RPMI7951 (cell line): ENCODE results near the gene SLC25A34. TPM values are rescaled to one million over a fixed set of nuclear protein-coding genes. Genes with fewer than 3 reads are reported as not detected.

Experiments
- DNase-seq: peaks from one replicate; pipeline ENCODE4 v3.0.0-alpha.2; 2012; ENCODE audit warnings: low read depth
- total RNA-seq: library from RNA; depleted of rRNA; stranded (reverse); fragments of >200 nt; shearing (Covaris generic); gene quantifications from 2 replicates; pipeline ENCODE4 v1.2.3, GENCODE V29; 2014

SLC25A34 gene
- total RNA-seq, 1 experiment from 2014 or later = 0.12 TPM

- DNase-seq = no peak
Measured at GRCh38 chr1:15753776-15754175, 17.7 kb downstream of the SLC25A34 start.

GRCh38 chr1:15755021-15755645 lies 19.1 kb downstream of the SLC25A34 start:
- no peak for DNase-seq

GRCh38 chr1:15755646-15756040 lies 19.6 kb downstream of the SLC25A34 start:
- peak; percentile 60 for DNase-seq

GRCh38 chr1:15756143-15757015 lies 20.3 kb downstream of the SLC25A34 start:
- DNase-seq = peak; percentile 25

DNA sequence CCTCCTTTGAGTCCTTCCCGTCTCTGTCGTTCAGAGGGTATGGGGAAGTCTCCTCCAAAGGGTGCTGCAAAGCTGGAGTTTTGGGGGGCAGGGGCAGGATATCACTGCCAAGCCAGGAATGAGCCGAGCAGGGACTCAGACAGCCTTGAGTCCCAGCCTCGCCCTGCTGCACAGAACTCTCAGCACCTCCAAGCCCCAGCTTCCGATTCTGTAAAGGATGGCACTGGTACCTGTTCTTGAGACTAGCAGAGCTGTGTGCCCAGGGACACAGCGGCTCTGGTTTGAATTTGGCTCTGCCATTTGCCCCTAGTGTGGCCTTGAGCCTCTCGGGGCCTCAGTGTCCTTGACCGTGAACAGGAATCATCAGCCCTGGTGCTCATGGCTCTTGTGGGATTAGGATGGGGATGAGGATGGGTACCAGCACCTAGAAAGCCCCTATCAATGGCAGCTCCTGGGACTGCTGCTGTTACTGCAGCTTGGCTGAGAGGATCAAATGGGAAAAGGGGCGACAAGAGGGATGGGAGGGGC lies 21.0 kb downstream of the SLC25A34 start:
- no peak for DNase-seq

GRCh38 chr1:15757575-15758342 lies 21.7 kb downstream of the SLC25A34 start:
- peak; percentile 91 for DNase-seq

GRCh38 chr1:15758343-15758931 lies 22.4 kb downstream of the SLC25A34 start, which contains the start of gene FBLIM1:
Gene FBLIM1, plus strand, starts transcription at chr1:15758795. Its CDS starts 6,189 bp downstream, at chr1:15764984.
- DNase-seq = no peak

GRCh38 chr1:15758953-15759661 lies 23.0 kb downstream of the SLC25A34 start:
- peak; percentile 26 for DNase-seq

DNA sequence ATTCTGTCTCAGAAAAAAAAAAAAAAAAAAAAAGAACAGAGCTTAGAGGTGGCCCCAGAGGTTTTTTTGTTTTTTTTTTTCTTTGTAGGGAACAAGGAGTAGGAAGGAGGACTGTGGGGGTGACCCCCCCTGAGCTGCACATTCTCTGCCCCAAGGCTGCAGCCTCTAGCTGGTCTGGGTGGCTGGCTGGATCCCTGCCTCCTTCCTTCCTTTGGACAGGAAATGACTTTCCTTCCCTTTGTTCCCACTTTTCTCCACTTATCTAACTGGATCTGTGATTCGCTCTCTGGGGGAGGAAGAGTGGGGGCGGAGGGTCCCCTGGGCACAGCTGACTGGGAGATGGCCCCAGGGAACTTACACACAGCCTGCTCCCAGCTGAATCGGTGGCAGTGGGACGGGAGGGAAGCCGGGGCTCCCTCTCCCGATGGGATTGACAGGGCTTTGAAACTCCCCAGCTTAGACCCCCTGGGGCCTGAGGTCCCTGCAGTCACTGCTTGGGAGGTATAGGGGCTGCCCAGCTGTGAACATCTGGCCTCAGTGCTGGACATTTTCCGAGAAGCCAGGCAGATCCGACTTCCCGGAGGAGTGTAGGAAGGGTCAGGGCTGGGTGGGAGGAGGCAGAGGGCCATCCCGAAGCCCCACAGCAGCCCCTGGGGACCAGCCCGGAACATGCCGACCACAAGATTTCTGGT lies 24.6 kb downstream of the SLC25A34 start:
- peak; percentile 96 for DNase-seq

- DNase-seq = no peak
Measured at GRCh38 chr1:15761366-15762128, 25.5 kb downstream of the SLC25A34 start.

DNA sequence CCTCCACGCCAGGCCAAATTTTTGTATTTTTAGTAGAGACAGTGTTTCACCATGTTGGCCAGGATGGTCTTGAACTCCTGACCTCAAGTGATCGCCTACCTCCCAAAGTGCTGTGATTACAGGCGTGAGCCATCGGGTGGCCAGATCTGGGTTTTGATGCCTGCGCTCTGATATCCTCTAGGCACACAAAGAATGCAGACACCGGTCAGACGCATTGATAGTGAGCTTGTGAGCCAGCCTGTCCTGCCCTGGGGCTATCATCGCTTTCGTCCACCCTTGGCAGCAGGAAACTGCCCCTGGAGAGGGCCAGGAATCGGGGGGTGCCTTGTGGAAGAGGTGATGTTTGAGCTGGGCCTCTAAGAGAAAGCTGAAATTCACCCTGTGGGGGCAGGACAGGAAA lies 26.5 kb downstream of the SLC25A34 start:
- DNase-seq = peak; percentile 53

DNA sequence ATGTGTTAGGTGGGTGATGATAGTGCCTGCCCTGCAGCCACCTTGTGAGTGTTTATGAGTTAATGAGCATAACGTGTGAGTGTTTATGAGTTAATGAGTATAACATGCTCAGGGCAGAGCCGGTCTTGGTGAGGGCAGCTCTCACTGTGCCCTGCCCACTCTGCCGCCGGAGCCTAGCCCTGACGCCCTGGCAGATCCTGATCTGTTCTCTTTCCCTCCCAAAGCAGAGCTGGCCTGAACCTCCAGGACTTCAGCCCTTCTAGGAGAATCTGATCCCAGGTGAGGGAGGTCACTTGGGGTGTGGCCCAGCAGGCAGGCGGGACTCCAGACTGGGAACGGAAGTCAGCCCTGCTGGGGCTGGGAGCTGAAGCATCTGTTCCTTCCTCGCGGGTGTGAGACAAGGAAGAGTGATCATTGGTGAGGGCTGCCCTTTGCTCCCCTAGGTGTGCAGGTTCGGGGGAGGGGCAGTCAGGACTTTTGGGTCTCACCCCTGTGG lies 28.3 kb downstream of the SLC25A34 start:
- DNase-seq = no peak

- no peak for DNase-seq
Measured at GRCh38 chr1:15764890-15765289, 28.8 kb downstream of the SLC25A34 start.

GRCh38 chr1:15765495-15766194 lies 29.6 kb downstream of the SLC25A34 start:
- peak; percentile 82 for DNase-seq

DNA sequence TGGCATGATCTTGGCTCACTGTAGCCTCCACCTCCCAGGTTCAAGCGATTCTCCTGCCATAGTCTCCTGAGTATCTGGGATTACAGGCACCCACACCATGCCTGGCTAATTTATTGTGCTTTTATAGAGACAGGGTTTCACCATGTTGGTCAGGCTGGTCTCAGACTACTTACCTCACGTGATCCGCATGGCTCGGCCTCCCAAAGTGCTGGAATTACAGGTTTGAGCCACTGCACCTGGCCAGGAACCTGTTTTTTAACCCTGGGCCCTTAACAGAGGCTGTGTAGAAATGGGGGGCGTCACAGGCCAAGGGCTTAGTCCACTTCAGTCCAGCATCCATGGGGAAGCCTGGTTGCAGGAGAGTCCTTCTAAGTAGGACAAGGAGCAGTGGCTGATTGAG lies 31.9 kb downstream of the SLC25A34 start:
- DNase-seq = no peak

- no peak for DNase-seq
Measured at GRCh38 chr1:15768388-15768787, 32.3 kb downstream of the SLC25A34 start.

DNA sequence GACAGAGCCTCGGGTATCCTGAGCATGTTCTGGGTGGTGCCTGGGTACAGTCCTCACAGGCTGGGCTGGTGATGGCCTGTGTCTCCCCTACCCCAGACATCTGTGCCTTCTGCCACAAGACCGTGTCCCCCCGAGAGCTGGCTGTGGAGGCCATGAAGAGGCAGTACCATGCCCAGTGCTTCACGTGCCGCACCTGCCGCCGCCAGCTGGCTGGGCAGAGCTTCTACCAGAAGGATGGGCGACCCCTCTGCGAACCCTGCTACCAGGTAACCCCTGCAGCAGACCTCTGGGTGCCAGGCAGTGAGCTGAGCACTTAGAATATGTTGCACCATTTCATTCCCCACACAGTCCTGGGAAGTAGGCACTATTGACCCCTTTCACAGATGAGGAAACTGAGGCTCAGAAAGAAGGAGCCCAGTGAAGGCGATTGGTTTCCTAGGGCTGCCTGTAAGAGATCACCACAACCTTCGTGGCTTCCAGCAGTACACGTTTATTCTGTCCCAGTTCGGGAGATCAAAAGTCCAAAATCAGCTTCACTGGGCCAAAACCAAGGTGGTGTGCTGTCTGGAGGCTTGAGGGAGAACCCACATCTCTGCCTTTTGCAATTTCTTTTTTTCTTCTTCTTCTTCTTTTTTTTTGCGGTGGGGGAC lies 34.4 kb downstream of the SLC25A34 start:
- no peak for DNase-seq

- no peak for DNase-seq
Measured at GRCh38 chr1:15771836-15772515, 35.9 kb downstream of the SLC25A34 start.
